Femur (tissue), 1 donor: ENCODE measurements around the gene CARD19.
"Not testable (repeated sequence)": the region's sequence is repeated elsewhere in the genome, so short reads cannot be mapped to it uniquely, and the experiment has no call there.

Experiments used
- DNase-seq: peaks from one replicate; pipeline ENCODE4 v3.0.0-alpha.2; 2017

The CARD19 gene

DNA sequence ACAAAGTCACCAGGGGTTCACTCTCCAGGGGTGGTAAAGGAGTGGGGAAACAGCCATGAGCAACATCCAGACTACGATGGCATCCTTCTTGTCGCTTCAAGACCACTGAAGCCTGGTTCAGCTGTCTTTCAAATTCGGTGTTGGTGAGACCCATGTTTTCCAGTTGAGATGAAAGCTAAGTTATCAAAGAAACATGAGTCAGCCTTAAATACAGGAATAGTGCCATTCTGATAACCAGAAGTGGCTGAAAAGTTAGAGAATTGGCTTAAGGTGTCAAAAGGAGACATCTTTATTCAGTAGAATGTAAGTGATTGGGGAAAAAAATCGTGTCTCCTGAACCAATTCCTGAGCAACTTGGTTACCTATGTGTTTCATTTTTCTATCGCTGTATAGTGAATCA, 7.0 kb upstream of the CARD19 start:
- no peak for DNase-seq

DNA sequence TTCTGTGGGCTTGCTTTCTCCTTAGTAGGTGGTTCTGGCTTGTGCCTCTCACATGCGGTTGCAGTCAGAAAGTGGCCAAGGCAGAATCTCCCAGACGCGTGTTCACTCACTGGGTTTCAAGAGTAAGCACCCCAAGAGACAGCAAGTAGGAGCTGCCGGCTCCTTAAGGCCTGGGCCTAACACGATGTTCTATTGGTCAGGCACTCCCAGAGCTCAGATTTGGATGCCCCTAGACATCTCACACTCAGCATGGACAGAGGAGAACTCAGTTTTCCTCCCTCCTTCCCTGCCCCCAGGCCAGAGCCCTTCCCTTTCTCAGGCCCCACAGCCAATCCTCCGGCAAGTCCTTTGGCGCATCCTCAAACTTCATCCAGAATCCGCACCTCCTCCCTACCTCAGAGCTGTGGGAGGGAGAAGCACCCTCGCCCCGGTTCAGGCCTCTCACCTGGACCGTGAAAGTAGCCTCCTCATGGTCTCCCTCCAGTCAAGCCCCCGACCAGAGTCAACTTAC, 6.5 kb upstream of the CARD19 start:
- peak; percentile 18 for DNase-seq

GRCh38 chr9:93090091-93090655, 5.8 kb upstream of the CARD19 start:
- DNase-seq, result no peak

GRCh38 chr9:93091056-93091452, 5.0 kb upstream of the CARD19 start:
- DNase-seq, result peak; percentile 15

- DNase-seq, result peak; percentile 34
Observed at GRCh38 chr9:93091453-93092081, 4.5 kb upstream of the CARD19 start.

DNA sequence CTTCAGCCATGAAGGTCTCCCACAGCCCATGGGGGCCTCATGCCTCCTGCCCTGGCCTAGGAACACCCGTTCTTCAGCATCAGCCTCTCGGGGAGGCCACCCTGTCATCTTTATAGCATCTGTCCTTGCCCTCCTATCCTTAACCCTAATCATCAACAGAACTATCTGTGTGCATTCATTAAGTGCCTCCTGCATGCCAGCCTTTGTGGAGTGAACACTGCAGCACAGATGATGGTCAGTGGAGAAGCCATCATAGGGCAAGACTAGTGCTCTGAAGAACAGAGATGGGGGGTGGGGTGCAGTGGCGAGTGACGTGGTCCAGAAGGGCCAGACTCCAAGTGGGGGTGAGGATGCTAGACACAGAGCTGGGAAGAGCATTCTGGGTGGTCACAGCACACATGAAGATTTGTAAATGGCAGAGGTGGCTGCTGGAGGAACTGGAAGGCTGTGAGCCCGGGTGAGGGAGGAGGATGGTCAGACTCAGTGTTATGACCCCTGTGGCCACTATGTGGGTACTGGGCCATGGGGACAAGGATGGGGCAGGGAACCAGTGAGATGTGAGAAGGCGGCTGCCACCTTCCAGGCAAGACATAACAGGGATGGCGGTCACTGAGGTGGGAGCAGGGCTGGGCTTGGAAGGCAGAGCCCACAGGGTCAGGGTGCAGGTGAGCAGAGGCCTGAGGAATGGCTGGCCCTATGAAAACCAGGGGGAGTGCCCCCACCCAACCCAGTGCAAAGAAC, 3.6 kb upstream of the CARD19 start:
- peak; percentile 20 for DNase-seq

- DNase-seq, result peak; percentile 40
Observed at GRCh38 chr9:93093127-93093876, 2.7 kb upstream of the CARD19 start.

DNA sequence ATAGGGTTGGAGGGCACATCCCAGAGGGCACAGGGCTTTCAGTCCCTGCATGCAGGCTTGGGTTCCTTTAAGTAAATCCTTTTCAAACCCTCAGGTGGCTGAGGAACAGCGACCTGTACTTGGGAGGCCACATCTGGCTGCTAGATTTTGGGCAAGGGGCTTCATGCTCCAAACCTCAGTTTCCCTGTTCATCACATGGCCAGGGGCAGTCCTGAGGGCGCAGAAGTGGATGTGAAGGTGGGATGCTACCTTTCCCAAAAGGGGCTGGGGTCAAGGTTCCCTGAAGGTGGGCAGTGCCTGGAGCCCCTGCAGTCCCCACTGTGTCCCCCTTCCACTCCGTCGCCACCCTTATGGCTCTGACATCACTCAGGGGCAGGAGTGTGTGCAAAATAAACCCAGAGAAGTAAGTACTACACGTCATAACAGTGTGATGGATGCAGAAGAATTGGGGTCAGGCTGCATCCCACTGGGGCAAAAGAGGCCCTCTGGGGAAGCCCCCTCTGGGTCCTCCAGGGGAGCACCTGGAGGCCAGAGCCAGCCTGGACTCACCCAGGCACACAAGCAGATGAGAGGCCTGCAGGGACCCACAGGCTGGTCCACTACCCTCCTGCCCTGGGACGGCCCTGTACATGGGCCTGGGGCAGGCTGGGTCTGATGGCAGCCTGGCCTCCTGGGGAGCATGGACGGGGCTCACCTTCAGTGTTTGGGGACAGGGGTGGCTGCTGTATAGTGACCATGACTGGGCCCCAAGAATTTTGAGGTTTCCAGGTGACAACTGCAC, 1.9 kb upstream of the CARD19 start:
- DNase-seq, result peak; percentile 47

DNA sequence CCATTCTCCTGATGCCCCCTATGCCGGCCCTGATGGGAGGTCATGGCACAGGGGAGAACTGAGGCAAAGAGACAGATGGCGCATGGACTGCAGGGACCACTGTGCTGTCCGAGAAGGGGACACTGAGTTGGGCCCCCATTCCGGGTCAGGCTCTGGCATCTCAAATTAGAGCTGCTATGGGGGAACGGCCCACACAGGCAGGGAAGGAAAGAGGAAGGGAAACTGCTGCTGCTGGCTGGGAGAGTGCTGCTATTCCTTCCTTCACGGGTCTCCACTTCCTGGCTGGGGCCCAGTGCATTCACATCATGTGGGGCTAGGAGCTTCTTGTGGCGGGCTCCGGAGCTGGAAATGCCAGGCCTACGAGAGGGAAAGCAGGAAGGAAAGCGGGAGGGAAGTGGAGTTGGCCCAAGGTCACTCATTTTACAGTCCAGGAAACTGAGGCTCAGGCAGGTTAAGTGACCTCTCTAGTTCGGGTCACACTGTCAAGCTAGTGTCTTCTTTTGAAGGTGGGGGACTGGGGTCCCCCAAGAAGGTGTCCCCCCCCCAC, 1.3 kb upstream of the CARD19 start:
- peak; percentile 85 for DNase-seq

DNA sequence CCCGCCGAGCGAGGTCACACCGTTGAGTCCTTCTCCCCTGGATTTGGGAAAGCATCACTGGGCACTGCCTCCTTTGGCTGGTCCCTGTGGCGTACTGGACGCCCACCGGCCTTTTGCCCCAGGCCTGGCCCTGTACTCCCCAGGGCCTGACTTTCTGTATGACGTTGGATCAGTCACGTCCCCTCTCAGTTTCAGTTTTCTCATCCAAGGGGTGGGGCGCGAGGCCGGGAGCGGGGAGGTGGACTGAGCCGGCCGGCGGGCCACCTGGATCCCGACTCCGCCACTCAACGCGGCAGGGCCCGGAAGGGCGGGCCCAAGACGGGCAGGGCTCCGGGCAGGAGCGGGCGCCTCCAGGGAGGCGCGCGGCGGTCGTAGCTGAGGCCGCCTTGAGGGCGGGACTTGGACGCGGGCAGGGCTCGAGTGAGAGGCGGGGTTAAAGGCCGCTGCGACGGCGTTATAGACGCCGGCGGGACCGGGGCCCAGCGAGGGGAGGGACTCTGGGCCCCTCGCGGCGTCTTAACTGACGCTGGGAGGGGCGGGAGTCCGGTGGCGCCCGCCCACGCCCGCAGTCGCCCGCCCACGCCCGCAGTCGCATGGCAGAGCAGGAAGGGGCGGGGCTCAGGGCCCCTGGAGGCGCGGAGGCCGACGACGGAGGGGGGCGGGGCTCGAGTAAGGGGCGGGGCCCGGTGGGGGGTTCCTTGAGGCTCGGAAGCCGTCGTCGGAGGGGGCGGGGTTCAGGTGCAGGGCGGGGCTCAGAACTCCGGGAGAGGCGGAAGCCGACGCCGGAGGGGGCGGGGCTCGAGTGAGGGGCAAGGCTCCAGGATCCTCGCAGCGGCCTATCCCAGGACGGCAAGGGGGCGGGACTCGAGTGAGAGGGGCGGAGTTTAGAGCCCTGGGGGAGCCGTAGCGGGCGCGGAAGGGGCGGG, 549 bp upstream of the CARD19 start:
- peak; percentile 100 for DNase-seq

DNA sequence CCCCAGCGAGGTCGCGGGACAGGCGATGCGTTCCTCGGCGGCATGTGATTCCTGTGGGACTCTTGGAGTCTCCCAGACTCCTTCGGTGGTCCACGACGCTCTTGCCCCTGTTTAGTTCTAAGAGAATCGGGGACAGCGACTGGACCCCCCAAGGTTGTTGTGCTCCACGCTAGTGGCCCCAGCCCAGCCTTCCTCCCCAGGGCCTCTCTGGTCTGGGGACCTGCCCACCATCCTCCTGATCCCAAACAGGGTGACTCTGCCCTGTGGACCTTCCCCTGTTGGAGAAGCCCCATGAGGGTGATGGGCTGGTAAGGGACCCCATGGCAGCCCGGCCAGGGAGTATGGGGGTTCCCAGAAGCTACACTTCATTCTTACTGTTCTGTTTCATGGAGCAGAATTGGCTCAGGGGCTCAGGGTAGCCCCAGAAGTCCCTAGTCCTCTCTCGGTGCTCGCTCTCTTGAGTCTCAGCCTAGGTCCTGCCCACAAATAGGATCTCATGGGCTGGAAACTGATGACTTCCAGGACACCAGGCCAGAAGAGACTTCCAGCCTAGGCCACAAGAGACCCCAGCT, 880 bp downstream of the CARD19 start:
- no peak for DNase-seq

DNA sequence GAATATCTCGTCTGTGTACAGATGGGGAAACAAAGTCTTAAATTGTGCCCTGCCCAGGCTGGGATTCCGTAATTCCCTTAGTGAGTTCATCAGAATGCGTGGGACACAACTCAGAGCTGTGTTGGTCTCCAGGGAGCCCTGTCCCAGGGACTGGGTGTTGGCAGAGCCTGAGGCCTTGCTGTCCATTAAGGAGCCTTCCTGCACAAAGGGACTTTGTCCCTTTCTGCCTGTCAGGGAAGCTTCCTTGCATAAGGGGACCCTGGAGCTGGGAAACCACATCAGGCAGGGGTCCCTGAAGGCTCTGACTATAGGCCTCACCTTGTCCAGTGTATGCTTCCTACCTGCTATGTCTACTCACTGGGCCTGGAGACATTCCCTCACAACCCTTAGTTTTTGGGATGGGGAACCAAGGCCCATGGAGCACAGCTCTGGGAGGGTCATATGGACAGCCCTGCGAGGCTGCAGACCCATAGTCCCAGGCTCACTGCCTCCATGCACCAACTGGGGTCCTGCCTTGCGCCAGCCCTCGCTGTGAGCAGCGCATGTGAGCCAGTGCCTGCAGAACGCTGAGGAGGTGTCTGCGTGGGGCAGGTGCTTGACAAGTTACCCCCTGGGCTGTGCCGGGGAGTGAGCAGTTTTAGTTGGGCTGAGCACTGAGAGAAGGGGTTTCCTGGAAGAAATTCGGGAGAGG, 1.6 kb downstream of the CARD19 start:
- peak; percentile 42 for DNase-seq

- DNase-seq, result peak; percentile 91
Observed at GRCh38 chr9:93098236-93098946, 2.4 kb downstream of the CARD19 start.

DNA sequence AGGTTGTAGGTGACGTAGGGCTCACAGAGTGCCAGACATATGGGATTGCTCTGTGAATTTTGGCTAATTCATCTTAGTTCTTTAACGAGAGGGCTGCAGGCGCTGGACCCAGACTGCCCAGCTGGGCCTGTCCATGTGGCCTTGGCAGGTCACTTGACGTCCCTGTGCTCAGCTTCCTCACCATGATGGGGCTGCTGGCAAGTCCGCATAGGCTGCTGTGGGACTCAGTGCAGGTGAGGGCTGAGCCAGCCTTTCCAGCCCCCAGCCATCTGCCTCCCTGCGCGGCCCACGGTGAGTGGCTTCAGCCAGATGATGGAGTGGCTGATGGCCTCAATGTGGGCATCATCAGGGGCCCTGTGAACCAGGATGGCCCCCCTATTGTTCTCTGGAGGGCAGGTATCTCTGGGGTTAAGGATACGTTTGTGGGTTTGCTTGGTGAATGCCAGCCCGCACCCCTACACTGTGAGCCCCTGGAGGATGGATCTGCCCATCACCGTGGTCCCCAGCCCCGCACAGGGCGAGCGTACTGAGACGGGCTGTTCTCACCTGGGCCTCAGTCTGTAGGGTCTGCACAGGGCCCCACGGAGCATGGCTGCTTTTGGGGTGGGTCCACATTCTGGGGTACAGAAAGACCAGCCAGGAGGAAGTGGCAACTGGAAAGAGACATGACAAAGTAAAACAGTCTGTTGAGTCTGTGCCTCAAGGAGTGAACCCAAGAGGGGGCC, 3.7 kb downstream of the CARD19 start:
- peak; percentile 17 for DNase-seq

DNA sequence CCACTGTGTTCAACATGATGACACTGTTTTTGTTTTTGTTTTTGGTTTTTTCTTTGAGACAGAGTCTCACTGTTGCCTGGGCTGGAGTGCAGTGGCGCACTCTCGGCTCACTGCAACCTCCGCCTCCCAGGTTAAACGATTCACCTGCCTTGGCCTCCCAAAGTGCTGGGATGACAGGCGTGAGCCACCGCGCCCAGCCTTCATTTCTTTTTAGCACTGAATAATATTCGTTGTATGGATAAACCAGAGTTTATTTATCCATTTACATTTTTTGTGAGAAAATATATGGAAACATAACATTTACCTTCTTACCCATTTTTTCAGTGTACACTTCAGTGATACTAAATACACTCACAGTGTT, 4.2 kb downstream of the CARD19 start:
- no peak for DNase-seq

DNA sequence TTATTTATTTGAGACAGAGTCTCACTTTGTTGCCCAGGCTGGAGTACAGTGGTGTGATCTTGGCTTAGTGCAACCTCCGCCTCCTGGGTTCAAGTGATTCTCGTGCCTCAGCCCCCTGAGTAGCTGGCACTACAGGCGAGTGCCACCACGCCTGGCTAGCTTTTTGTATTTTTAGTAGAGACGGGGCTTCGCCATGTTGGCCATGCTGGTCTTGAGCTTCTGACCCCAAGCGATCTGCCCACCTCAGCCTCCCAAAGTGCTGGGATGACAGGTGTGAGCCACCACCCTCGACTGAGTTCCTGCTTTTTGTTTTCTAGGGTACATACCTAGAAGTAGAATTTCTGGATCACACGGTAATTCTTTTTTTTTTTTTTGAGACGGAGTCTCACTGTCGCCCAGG, 5.1 kb downstream of the CARD19 start:
- DNase-seq, result not testable (repeated sequence)

DNA sequence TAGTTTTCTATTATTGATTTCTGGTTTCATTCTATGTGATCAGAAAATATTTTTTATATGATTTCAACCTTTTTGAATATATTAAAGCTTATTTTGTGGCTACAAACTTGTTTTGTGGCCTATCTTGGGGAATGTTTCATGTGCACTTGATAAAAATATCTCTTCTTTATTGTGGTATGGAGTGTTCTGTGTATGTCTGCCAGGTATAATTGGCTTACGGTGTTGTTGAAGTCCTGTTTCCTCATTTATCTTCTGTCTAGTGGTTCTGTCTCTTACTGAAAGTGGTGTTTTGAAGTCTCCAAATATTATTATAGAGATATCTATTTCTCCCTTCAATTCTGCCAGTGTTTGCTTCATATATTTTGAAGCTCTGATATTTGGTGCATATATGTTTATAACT, 9.6 kb downstream of the CARD19 start:
- no peak for DNase-seq

DNA sequence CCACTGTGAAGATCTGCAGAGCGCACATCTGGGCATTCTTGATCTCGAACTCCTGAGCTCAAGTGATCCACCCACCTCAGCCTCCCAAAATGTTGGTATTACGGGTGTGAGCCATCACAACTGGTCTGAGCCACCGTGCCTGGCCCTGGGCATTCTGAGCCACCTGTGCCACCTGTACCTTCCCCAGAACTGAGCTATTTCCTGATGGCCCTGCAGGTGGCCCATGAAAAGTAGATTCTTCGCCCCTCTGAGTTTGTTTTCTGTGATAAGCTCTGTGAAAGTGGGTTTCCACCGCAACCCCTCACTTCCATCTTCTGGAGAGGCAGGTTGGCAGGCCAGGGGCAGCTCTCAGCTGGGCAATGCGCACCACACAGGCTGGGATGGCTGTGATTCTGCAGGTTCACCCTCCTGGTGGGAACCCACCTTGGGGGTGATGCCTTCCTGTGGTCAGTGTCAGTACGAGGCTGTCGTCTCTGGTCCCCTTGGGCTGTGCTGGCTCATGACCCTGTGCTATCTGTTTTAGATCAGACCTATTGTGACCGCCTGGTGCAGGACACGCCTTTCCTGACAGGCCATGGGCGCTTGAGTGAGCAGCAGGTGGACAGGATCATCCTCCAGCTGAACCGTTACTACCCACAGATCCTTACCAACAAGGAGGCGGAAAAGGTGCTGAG, 11.3 kb downstream of the CARD19 start:
- DNase-seq, result no peak
